ENCODE results near the gene PLA2G4F.

The PLA2G4F gene

DNA sequence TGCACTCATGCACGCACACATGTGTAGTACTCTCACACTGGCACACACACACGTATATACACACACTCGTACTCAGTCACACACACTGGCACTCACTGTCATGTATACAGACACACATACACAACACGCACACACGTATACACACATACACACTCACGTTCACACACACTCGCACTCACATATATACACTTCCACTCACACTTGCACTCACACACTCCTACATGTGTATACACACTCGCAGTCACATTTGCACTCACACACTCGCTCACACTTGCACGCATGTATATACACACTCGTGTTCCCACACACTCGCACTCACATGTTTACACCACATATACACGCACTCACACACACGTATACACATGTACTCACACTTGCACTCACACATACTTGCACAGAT lies 1.5 kb downstream of the PLA2G4F start:
- no peaks in the 10 kb centered on the region for H3K27me3 ChIP-seq (ENCODE audit: control insufficient read depth, insufficient read depth, low read length)
- H3K27ac ChIP-seq (ENCODE audit: low read length) = no peak overlapping the region
- no peaks in the 10 kb centered on the region for H3K4me1 ChIP-seq (ENCODE audit: control insufficient read depth, insufficient read depth, low read length)
- H3K9me3 ChIP-seq (ENCODE audit: control insufficient read depth, insufficient read depth, low read length) = no peaks in the 10 kb centered on the region
- H3K36me3 ChIP-seq (ENCODE audit: control insufficient read depth, insufficient read depth, low read length) = peaks cover 9% of the 10 kb centered on the region
- DNase-seq (ENCODE audit: low read depth, low spot score) = no peak
- 100% methylated on average over 5 of the region's 14 CpGs for WGBS (ENCODE audit: insufficient coverage, insufficient read length)
- no peak overlapping the region for H3K4me3 ChIP-seq (ENCODE audit: low read length)

GRCh38 chr15:42154212-42154941 lies 2.1 kb downstream of the PLA2G4F start:
- no peak for DNase-seq (ENCODE audit: low read depth, low spot score)
- H3K36me3 ChIP-seq (ENCODE audit: control insufficient read depth, insufficient read depth, low read length) = peaks cover 7% of the 10 kb centered on the region
- no peak overlapping the region for H3K27ac ChIP-seq (ENCODE audit: low read length)
- H3K27me3 ChIP-seq (ENCODE audit: control insufficient read depth, insufficient read depth, low read length) = no peaks in the 10 kb centered on the region
- WGBS (ENCODE audit: insufficient coverage, insufficient read length) = no CpG with 5 or more reads among the region's 16 CpGs
- H3K9me3 ChIP-seq (ENCODE audit: control insufficient read depth, insufficient read depth, low read length) = no peaks in the 10 kb centered on the region
- H3K4me1 ChIP-seq (ENCODE audit: control insufficient read depth, insufficient read depth, low read length) = no peaks in the 10 kb centered on the region
- H3K4me3 ChIP-seq (ENCODE audit: low read length) = no peak overlapping the region

- Histone ChIP-seq H3K4me3 (ENCODE audit: low read length) (no peak overlapping the region), H3K4me1 (ENCODE audit: control insufficient read depth, insufficient read depth, low read length) (no peaks in the 10 kb centered on the region), H3K36me3 (ENCODE audit: control insufficient read depth, insufficient read depth, low read length) (peaks cover 2% of the 10 kb centered on the region), H3K9me3 (ENCODE audit: control insufficient read depth, insufficient read depth, low read length) (no peaks in the 10 kb centered on the region), H3K27me3 (ENCODE audit: control insufficient read depth, insufficient read depth, low read length) (no peaks in the 10 kb centered on the region), H3K27ac (ENCODE audit: low read length) (no peak overlapping the region)
- no peak for DNase-seq (ENCODE audit: low read depth, low spot score)
- WGBS (ENCODE audit: insufficient coverage, insufficient read length) = no CpG with 5 or more reads among the region's 4 CpGs
Observed at GRCh38 chr15:42153874-42154211, 2.6 kb downstream of the PLA2G4F start.

DNA sequence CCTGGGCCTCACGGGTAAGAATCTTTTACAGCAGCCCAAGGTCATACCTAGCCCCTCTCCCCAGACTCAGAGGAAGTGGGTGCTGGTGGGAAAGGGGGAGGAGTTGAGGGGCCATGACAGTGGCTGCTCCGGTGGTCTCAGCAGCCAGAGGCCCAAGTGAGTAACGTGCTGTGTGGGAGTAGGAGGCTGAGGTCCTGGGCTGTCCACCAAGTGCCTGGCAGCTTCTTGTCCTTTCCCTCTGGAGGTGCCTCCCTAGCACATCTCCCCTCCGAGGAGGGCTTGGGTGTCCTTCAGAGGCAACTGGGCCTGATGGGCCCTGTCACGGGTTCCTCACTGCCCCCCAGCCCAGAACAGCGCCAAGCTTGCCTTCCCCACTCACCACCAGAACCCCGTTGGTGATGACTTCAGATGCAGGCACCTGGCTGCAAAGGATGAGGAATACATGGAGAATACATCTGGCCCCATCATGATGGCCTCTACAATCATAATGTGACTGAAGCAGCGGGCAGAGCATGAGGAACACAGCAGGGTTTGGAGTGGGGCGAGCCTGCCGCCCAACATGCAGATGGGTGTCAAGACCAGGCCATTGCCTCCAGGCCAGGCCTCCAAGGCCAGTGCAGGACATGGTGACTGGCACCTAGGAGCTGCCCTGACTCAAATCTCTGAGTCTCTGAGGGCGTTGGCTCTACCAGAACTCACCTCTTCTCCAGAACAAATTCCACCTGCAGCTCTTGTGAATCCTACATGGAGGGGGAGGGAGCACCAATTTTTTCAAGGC lies 3.3 kb downstream of the PLA2G4F start:
- Histone ChIP-seq H3K4me3 (ENCODE audit: low read length) (no peak overlapping the region), H3K36me3 (ENCODE audit: control insufficient read depth, insufficient read depth, low read length) (no peaks in the 10 kb centered on the region), H3K9me3 (ENCODE audit: control insufficient read depth, insufficient read depth, low read length) (no peaks in the 10 kb centered on the region), H3K27ac (ENCODE audit: low read length) (no peak overlapping the region), H3K4me1 (ENCODE audit: control insufficient read depth, insufficient read depth, low read length) (no peaks in the 10 kb centered on the region), H3K27me3 (ENCODE audit: control insufficient read depth, insufficient read depth, low read length) (no peaks in the 10 kb centered on the region)
- no peak for DNase-seq (ENCODE audit: low read depth, low spot score)
- WGBS (ENCODE audit: insufficient coverage, insufficient read length) = no CpG with 5 or more reads among the region's 11 CpGs

DNA sequence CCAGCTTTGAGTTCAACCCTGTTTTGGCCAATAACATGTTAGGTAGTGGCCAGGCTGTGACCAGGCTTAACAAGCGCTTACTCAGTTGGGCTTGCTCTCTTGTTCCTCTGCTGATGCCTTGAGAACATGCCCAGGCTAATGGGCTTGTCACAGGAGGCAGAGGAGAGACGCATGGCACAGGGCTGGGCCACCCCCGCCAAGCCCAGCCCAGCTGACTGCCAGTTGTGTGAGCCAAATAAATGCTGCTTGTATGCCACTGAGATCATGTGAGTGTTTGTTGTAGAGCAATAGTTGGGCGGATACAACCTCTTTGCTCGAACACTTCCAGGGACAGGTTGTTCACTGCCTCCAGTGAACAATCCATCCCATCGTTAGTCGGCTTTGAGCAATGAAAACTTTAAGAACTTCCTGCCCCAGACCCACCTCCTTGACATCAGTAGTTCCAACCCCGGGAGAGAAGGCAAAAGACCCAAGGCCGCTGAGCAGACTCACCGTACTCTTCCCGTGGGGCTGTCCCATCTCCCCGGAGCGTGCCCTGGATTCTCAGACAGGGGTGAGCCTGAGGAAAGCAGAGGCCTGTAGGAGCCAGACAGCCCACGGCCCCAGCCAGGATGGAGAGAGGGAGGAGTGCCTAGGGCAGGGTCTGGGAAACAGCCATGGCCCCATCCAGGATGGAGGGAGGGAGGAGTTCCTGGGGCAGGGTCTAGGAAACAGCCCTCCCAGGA lies 4.1 kb downstream of the PLA2G4F start:
- no peaks in the 10 kb centered on the region for H3K36me3 ChIP-seq (ENCODE audit: control insufficient read depth, insufficient read depth, low read length)
- WGBS (ENCODE audit: insufficient coverage, insufficient read length) = no CpG with 5 or more reads among the region's 14 CpGs
- H3K4me3 ChIP-seq (ENCODE audit: low read length) = no peak overlapping the region
- no peaks in the 10 kb centered on the region for H3K9me3 ChIP-seq (ENCODE audit: control insufficient read depth, insufficient read depth, low read length)
- H3K27me3 ChIP-seq (ENCODE audit: control insufficient read depth, insufficient read depth, low read length) = no peaks in the 10 kb centered on the region
- no peak overlapping the region for H3K27ac ChIP-seq (ENCODE audit: low read length)
- H3K4me1 ChIP-seq (ENCODE audit: control insufficient read depth, insufficient read depth, low read length) = no peaks in the 10 kb centered on the region
- no peak for DNase-seq (ENCODE audit: low read depth, low spot score)

DNA sequence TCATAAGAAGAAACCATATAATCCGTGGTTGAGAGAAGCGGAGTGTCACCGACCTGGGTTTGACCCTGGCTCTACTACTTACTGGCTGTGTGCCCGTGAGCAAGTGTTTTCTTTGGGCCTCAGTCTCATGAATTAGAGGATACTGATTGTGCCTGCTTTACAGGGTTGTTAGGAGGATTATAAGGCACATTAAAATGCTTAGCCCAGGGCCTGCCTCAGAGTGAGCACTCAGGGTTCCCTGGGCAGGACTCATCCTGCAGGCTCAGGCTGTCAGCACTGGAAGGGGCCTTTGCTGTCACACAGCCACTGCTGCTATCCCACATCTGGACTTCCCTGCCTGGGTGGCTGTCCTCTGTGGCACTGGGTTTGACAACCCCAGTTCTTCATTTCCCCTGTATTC lies 4.7 kb downstream of the PLA2G4F start:
- no peak for DNase-seq (ENCODE audit: low read depth, low spot score)
- Histone ChIP-seq H3K27ac (ENCODE audit: low read length) (no peak overlapping the region), H3K36me3 (ENCODE audit: control insufficient read depth, insufficient read depth, low read length) (no peaks in the 10 kb centered on the region), H3K27me3 (ENCODE audit: control insufficient read depth, insufficient read depth, low read length) (no peaks in the 10 kb centered on the region), H3K4me3 (ENCODE audit: low read length) (no peak overlapping the region), H3K4me1 (ENCODE audit: control insufficient read depth, insufficient read depth, low read length) (no peaks in the 10 kb centered on the region), H3K9me3 (ENCODE audit: control insufficient read depth, insufficient read depth, low read length) (no peaks in the 10 kb centered on the region)
- no CpG with 5 or more reads among the region's 4 CpGs for WGBS (ENCODE audit: insufficient coverage, insufficient read length)

DNA sequence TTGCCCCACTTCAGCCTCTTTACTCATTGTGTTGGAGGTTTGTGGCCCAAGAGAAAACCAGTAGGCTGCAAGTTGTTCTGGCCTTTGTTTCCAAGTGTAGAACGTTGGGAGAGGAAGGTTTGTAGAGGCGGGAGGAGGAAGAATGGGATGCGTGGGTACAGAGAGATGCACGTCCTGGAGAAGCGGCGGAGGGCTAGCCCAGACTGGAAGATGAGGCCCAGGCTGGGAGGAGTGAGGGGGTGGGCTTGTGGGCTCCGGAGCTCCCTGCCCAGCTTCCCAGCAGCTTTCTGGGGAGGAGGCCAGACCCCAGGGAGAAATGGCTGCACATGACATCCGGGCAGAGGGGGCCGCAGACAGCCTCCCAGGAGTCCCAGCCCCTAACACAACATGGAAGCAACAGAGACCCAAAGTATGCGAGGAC lies 5.3 kb downstream of the PLA2G4F start:
- Histone ChIP-seq H3K4me3 (ENCODE audit: low read length) (no peak overlapping the region), H3K36me3 (ENCODE audit: control insufficient read depth, insufficient read depth, low read length) (no peaks in the 10 kb centered on the region), H3K9me3 (ENCODE audit: control insufficient read depth, insufficient read depth, low read length) (no peaks in the 10 kb centered on the region), H3K27ac (ENCODE audit: low read length) (no peak overlapping the region), H3K27me3 (ENCODE audit: control insufficient read depth, insufficient read depth, low read length) (no peaks in the 10 kb centered on the region), H3K4me1 (ENCODE audit: control insufficient read depth, insufficient read depth, low read length) (no peaks in the 10 kb centered on the region)
- no CpG with 5 or more reads among the region's 10 CpGs for WGBS (ENCODE audit: insufficient coverage, insufficient read length)
- no peak for DNase-seq (ENCODE audit: low read depth, low spot score)

DNA sequence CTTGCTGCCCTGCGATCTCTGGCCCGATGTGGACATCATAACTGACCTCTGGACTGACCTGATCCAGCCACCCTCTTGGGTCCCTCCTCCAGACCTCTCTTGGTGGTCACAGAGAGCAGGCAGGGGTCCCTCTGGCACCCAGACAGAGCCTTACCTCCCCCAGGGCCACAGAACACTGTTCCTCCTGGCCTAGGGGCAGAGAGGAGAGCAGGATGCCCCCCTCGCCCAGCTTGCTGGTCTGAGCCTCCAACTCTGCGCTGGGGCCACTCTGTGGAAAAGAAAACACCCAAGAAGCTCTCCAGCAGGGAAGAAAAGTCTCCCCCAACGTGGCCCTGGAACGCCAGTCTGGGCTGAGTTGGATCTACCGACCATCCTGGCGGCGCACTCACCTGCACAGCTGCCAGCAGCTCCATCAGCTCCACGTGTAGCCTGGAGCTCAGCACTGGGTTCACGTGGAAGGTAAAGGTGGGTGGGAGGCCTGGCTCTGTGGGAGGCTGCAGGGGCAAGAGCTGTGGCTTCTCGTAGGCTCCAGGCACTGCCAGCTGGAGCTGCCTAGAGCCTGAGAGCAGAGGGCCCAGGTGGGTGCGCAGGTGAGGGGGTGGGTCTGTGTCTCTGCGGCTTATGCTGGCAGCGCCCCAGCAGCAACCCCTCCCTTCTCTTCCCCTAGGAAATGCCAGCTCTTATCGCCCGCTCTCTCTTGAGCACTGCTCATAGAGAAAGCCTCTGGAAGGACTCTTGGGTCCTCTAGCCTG lies 6.0 kb downstream of the PLA2G4F start:
- Histone ChIP-seq H3K9me3 (ENCODE audit: control insufficient read depth, insufficient read depth, low read length) (no peaks in the 10 kb centered on the region), H3K4me3 (ENCODE audit: low read length) (no peak overlapping the region), H3K27me3 (ENCODE audit: control insufficient read depth, insufficient read depth, low read length) (no peaks in the 10 kb centered on the region), H3K36me3 (ENCODE audit: control insufficient read depth, insufficient read depth, low read length) (no peaks in the 10 kb centered on the region), H3K27ac (ENCODE audit: low read length) (no peak overlapping the region), H3K4me1 (ENCODE audit: control insufficient read depth, insufficient read depth, low read length) (no peaks in the 10 kb centered on the region)
- no CpG with 5 or more reads among the region's 17 CpGs for WGBS (ENCODE audit: insufficient coverage, insufficient read length)
- DNase-seq (ENCODE audit: low read depth, low spot score) = no peak

- Histone ChIP-seq H3K27ac (ENCODE audit: low read length) (no peak overlapping the region), H3K27me3 (ENCODE audit: control insufficient read depth, insufficient read depth, low read length) (no peaks in the 10 kb centered on the region), H3K4me1 (ENCODE audit: control insufficient read depth, insufficient read depth, low read length) (no peaks in the 10 kb centered on the region), H3K4me3 (ENCODE audit: low read length) (no peak overlapping the region), H3K9me3 (ENCODE audit: control insufficient read depth, insufficient read depth, low read length) (no peaks in the 10 kb centered on the region), H3K36me3 (ENCODE audit: control insufficient read depth, insufficient read depth, low read length) (no peaks in the 10 kb centered on the region)
- WGBS (ENCODE audit: insufficient coverage, insufficient read length) = no CpG with 5 or more reads among the region's 14 CpGs
- no peak for DNase-seq (ENCODE audit: low read depth, low spot score)
Observed at GRCh38 chr15:42149493-42150218, 6.8 kb downstream of the PLA2G4F start.
